Ishikawa (cell line): Measurements from ENCODE around the gene DUS1L.
A peak's percentile ranks its signal among the peaks of the same experiment; 100 is the strongest.

Source experiments
- CEBPB ChIP-seq: IDR thresholded peaks from 2 replicates; pipeline ENCODE4 v1.6.1; 2012
- CREB1 ChIP-seq: IDR thresholded peaks from 2 replicates; pipeline ENCODE4 v1.6.1; 2012; ENCODE audit warnings: low read depth
- EGR1 ChIP-seq: IDR thresholded peaks from 2 replicates; pipeline ENCODE4 v1.6.1; 2012
- EP300 ChIP-seq: IDR thresholded peaks from 2 replicates; pipeline ENCODE4 v1.6.1; 2012; ENCODE audit warnings: borderline replicate concordance
- FOXM1 ChIP-seq: IDR thresholded peaks from 2 replicates; pipeline ENCODE4 v1.6.1; 2012; ENCODE audit warnings: low read depth, borderline replicate concordance
- MAX ChIP-seq: IDR thresholded peaks from 2 replicates; pipeline ENCODE4 v1.6.1; 2012
- NFIC ChIP-seq: IDR thresholded peaks from 2 replicates; pipeline ENCODE4 v1.6.1; 2012
- RAD21 ChIP-seq: IDR thresholded peaks from 2 replicates; pipeline ENCODE4 v1.6.1; 2012; ENCODE audit warnings: low read depth
- REST ChIP-seq: IDR thresholded peaks from 2 replicates; pipeline ENCODE4 v1.6.1; 2012; ENCODE audit warnings: low read depth, mild to moderate bottlenecking
- TAF1 ChIP-seq: IDR thresholded peaks from 2 replicates; pipeline ENCODE4 v1.6.1; 2012; ENCODE audit warnings: low read depth, mild to moderate bottlenecking
- TCF12 ChIP-seq: IDR thresholded peaks from 2 replicates; pipeline ENCODE4 v1.6.1; 2012; ENCODE audit warnings: low read depth
- TEAD4 ChIP-seq: IDR thresholded peaks from 2 replicates; pipeline ENCODE4 v1.6.1; 2012
- USF1 ChIP-seq: IDR thresholded peaks from 2 replicates; pipeline ENCODE4 v1.6.1; 2012
- YY1 ChIP-seq: IDR thresholded peaks from 2 replicates; pipeline ENCODE4 v1.6.1; 2012; ENCODE audit warnings: low read depth
- ZBTB7A ChIP-seq: IDR thresholded peaks from 2 replicates; pipeline ENCODE4 v1.6.1; 2012; ENCODE audit warnings: low read depth

Gene DUS1L

GRCh38 chr17:82050761-82051641, 14.6 kb downstream of the DUS1L start:
- TF ChIP-seq MAX (no peak), ZBTB7A (peak; percentile 87)

GRCh38 chr17:82050152-82050760, 15.3 kb downstream of the DUS1L start:
- TF ChIP-seq ZBTB7A (no peak), CEBPB (no peak), CREB1 (no peak), RAD21 (no peak), TCF12 (no peak), NFIC (no peak), YY1 (no peak)

GRCh38 chr17:82049521-82049971, 16.1 kb downstream of the DUS1L start:
- TF ChIP-seq CEBPB (no peak), ZBTB7A (no peak), RAD21 (no peak), MAX (no peak), YY1 (no peak), CREB1 (no peak), FOXM1 (no peak), TCF12 (no peak), USF1 (no peak), TAF1 (no peak), REST (no peak)

GRCh38 chr17:82049106-82049505, 16.5 kb downstream of the DUS1L start:
- TF ChIP-seq ZBTB7A (no peak), USF1 (no peak), REST (no peak), CEBPB (no peak), TAF1 (no peak), EP300 (no peak), YY1 (no peak), NFIC (no peak), CREB1 (no peak), TCF12 (no peak), FOXM1 (no peak), RAD21 (no peak), MAX (no peak), EGR1 (no peak), TEAD4 (no peak)

- no peak for TF ChIP-seq REST
- no peak for TF ChIP-seq TAF1
- no peak for TF ChIP-seq TEAD4
These were observed 17.0 kb downstream of the DUS1L start for GRCh38 chr17:82048571-82048971.
